K562 (cell line): ENCODE measurements around the gene TENM4.

Experiments
- HSF4 ChIP-seq: fragments of 250-450 bp; sonication (Bioruptor Pico); IDR thresholded peaks from 2 replicates; pipeline ENCODE4 v2.1.2; 2022; ENCODE audit warnings: mild to moderate bottlenecking, moderate library complexity, borderline replicate concordance
- NR3C1 ChIP-seq: sonication (generic); formaldehyde crosslinking; IDR thresholded peaks from 2 replicates; pipeline ENCODE4 v1.8.1; 2022; ENCODE audit warnings: missing genetic modification reagents

- TF ChIP-seq HSF4 (CRISPR knock-in tag) (no peak), NR3C1 (CRISPR knock-in tag) (no peak)
Measured at GRCh38 chr11:78853521-78853920, 587.3 kb downstream of the TENM4 start.
